ENCODE results near the gene PLP2.

PLP2 gene

GRCh38 chrX:49186125-49187027 is 14.7 kb downstream of the PLP2 start, which contains the start of gene PRICKLE3:
Gene PRICKLE3 (minus strand): TSS chrX:49186373. CDS start chrX:49186297, 76 bp downstream.
- peak; percentile 69 for DNase-seq (ENCODE audit: low spot score)

GRCh38 chrX:49187028-49187394 is 15.3 kb downstream of the PLP2 start:
- DNase-seq (ENCODE audit: low spot score) = no peak

- no peak for DNase-seq (ENCODE audit: low spot score)
These were observed 15.8 kb downstream of the PLP2 start for GRCh38 chrX:49187526-49187925.

GRCh38 chrX:49188468-49189076 is 16.9 kb downstream of the PLP2 start:
- no peak for DNase-seq (ENCODE audit: low spot score)

GRCh38 chrX:49189606-49190005 is 17.9 kb downstream of the PLP2 start:
- DNase-seq (ENCODE audit: low spot score) = no peak

- DNase-seq (ENCODE audit: low spot score) = peak; percentile 92
These were observed 19.3 kb downstream of the PLP2 start for GRCh38 chrX:49190821-49191573.

GRCh38 chrX:49191574-49192011 is 19.9 kb downstream of the PLP2 start:
- no peak for DNase-seq (ENCODE audit: low spot score)

GRCh38 chrX:49192722-49193328 is 21.1 kb downstream of the PLP2 start:
- no peak for DNase-seq (ENCODE audit: low spot score)

GRCh38 chrX:49193542-49193964 is 21.9 kb downstream of the PLP2 start:
- no peak for DNase-seq (ENCODE audit: low spot score)

- DNase-seq (ENCODE audit: low spot score) = no peak
These were observed 25.9 kb downstream of the PLP2 start for GRCh38 chrX:49197543-49198087.

- DNase-seq (ENCODE audit: low spot score) = no peak
These were observed 27.0 kb downstream of the PLP2 start for GRCh38 chrX:49198540-49199314.

- DNase-seq (ENCODE audit: low spot score) = no peak
These were observed 27.6 kb downstream of the PLP2 start for GRCh38 chrX:49199315-49199595.

- peak; percentile 97 for DNase-seq (ENCODE audit: low spot score)
These were observed 28.4 kb downstream of the PLP2 start, which contains the start of gene SYP for GRCh38 chrX:49199906-49200771. Gene SYP (minus strand): TSS chrX:49200193. CDS start chrX:49200186, 7 bp downstream.

GRCh38 chrX:49202022-49202421 is 30.3 kb downstream of the PLP2 start:
- DNase-seq (ENCODE audit: low spot score) = no peak

- DNase-seq (ENCODE audit: low spot score) = no peak
These were observed 31.8 kb downstream of the PLP2 start for GRCh38 chrX:49203536-49203935.

- no peak for DNase-seq (ENCODE audit: low spot score)
These were observed 32.3 kb downstream of the PLP2 start for GRCh38 chrX:49204017-49204416.

GRCh38 chrX:49204709-49205108 is 33.0 kb downstream of the PLP2 start:
- no peak for DNase-seq (ENCODE audit: low spot score)

- no peak for DNase-seq (ENCODE audit: low spot score)
These were observed 33.7 kb downstream of the PLP2 start for GRCh38 chrX:49205443-49205842.

GRCh38 chrX:49206543-49206942 is 34.8 kb downstream of the PLP2 start:
- DNase-seq (ENCODE audit: low spot score) = no peak

- no peak for DNase-seq (ENCODE audit: low spot score)
These were observed 36.7 kb downstream of the PLP2 start for GRCh38 chrX:49208399-49208798.

Data from AG08396 (cell line).